HG03280 (cell line): ENCODE results near the gene CCDC154.
A peak's percentile ranks its signal among the peaks of the same experiment; 100 is the strongest.
"Not testable (repeated sequence)": the region's sequence is repeated elsewhere in the genome, so short reads cannot be mapped to it uniquely, and the experiment has no call there.

ENCODE experiments used
- ATAC-seq: cut with Tn5 transposase; IDR thresholded peaks from one replicate; pipeline ENCODE4 v1.9.1; 2021; ENCODE audit warnings: mild to moderate bottlenecking, moderate library complexity; ENCODE audit not compliant: unreplicated experiment

Gene CCDC154

DNA sequence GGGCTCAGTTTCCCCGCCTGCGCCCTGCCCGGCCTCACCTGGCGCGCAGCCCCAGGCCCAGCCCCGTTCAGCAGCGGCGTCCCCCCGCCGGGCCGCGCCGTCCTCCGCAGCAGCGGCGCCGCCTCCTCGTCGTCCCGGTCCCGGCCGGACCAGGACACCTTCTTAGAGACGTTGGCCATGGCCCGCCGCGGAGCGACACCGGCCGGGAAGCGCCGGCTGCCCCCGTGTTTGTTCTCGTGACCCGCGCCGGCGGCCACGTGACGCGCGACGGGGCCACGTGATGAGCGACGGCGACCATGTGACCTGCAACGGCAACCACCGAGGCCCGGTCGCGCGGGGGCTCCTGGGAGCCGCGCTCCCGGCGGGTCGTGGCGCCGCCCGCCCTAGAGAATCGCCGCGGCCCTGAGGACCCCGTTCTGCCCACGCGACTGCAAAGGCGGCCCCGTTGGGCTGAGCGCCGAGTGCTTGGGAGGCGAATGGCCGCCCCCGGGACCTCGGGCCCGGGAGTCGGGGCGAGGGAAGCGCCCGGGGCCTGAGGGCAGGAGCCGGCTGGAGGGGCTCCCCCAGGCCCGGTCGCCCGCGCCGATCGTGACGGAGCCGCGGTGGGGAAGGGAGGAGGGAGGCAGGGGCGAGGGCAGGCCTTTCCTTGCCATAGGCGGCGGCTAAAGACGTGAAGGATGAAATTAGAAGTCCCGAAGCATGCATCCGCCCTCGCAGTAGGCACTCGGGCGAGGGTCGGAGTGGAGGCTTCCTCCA, 30.6 kb upstream of the CCDC154 start, which contains the start of gene CLCN7:
CLCN7 (minus strand) TSS at position 233 of the 756 bp plus-strand sequence; CDS start at position 179, 54 bp downstream.
- ATAC-seq, result peak; percentile 82

DNA sequence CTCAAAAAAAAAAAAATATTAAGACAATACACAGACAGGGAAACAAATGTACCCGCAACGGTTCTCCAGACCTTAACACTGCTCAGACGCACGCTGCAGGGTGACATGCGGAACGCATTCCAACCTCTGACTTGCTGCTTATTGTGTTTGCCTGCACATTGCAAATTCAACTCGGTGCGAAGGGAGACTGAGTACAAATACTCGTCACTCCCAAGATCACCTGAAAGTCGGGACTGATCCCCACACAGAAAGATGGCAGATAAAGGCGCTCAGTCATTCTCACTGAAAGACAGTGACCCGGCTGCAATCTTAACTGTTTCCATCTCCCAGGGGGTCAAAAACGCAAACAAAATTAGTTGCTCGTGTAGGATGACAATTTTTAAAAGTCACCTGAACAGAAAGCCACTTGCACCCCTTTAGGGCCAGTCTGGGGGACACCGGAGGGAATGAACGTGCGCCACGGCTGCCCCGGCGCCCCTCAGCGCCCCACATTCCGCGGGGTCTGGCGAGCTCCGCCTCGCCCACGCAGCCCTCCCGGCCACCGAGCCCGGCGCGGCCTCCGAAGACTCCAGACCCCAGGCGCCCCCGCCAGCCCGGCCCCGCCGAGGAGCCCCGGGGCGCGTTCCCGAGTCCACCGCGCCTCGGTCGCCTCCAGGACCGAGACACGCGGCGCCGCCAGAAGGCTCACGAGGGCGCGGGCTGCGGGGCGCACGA, 29.9 kb upstream of the CCDC154 start:
- ATAC-seq, result no peak

DNA sequence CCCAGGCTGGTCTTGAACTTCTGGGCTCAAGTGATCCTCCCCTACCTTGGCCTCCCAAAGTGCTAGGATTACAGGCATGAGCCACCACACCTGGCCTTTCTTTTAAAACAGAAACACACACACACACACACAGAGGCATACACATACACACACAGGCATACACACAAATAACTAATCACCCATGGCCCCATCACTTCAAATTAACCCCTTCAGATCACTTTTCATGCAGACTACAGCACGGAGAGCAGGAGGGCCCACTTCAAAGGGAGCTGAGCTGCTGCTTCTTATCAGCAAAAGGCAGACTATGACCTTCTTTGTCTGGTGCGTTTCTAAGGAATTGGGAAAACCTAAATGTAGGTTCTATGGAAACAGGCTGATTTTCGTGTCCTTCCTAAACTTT, 28.6 kb upstream of the CCDC154 start:
- no peak for ATAC-seq

DNA sequence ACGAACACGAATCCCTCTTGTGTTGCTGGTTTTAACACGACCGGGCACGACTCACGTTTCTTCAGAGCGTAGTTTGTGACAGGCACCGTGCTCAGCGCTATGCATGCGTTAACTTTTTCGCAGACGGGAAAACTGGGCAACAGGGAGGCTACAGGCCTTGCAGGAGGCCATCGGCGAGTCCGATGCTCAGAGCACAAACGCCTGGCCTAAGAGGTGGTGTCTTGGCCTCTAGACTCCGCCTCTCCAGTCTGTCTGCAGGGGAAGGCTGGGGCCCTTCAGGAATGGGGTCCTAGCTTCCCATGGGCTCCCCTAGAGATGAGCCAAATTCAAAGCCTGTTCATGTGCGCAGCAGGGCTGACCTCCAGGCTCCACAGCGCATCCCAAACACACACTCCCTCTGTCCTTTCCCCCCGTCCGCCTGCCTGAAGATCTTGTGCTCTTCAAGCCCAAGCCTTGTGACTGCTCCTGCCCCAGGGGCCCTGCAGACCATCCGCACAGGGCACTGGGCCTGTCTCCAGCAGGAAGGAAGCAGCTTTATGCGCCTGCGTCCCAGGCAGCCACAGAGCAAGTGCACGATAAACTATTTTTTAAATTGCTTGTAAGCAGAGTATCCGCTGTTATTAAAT, 27.3 kb upstream of the CCDC154 start:
- ATAC-seq, result no peak

DNA sequence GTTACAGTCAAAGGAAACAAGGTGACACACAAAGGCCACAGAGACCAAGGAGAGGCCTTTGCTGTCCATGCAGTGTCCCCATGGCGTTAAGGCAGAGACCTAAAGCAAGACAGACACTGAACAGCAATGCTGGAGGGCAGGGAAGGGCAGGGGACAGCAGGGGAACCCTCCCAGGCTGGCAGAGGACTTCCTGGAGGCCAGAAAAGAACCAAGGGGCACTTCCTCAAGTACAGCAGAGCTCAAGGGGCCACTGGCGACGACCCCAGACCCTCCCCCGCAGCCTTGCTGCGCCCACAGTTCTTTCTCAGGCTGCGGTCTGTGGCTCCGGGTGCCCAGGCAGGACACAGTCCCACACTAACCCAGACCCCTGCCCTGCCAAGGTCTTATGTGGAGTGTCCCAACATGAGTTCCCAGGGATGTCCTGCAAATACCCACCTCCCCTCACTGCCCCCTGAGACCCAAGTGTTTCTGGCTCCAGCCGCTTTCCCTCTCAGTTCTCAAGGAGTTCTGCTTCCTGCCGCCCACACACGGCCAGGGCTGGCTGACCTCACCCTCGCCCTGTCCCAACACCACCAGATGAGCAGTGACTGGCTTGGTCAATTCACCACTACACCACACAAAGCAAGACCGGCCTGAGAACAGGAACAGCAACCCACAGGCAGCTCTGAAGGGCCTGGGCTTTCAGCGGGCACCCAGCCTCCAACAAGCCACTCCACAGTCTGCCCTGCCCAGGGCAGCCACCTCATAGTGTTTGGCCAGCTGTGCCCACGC, 26.3 kb upstream of the CCDC154 start:
- no peak for ATAC-seq

DNA sequence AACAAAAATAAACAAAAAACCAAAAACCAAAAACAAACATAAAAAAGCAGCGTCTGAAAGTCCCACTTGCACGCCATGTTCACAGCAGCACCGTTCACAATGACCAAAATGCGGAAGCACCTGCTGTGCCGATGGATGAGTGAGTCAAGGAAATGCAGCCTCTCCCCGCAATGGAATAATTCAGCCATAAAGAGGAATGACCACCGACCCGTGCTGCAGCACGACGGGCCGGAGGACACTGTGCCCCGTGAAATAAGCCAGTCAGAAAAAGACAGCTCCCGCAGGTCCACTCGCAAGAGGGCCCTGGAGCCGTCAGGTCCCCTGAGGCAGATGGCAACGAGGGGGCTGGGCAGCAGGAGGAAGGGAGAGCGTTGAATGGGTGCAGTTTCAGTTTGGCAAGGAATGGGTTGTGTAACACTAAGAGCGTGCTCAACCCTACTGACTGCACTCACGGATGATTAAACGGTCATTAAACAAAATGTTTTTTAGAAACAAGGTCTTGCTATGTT, 25.4 kb upstream of the CCDC154 start:
- no peak for ATAC-seq

DNA sequence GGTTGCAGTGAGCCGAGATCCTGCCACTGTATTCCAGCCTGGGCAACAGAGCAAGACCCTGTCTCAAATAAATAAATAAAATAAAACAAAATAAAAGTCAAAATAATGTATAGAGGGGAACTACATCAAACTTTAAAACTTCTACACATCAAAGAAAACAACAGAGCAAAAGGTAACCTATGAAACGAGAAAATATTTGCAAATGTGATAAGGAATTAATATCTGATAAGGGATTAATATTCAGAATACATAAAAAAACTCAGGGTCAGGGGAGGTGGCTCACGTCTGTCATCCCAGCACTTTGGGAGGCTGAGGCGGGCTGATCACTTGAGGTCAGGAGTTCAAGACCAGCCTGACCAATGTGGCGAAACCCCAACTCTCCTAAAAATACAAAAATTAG, 24.8 kb upstream of the CCDC154 start:
- ATAC-seq, result not testable (repeated sequence)

DNA sequence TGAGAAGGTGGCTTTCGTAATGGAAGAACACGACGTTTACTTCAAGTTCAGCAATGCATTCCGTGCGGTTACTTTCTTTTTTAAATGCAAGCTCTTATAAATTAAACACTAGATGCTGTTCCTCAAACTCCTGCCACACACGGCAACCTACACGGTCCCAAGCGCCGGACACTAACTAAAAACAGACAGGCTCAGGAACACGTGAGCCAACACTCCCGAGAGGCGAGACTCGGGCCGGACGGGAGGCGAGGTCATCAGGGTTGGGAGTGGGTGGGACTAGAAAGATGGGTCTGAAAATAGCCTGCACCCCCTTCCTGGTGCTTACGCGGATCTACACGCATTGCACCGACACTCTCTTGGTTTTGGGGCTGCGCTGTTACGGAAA, 24.1 kb upstream of the CCDC154 start:
- ATAC-seq, result no peak

DNA sequence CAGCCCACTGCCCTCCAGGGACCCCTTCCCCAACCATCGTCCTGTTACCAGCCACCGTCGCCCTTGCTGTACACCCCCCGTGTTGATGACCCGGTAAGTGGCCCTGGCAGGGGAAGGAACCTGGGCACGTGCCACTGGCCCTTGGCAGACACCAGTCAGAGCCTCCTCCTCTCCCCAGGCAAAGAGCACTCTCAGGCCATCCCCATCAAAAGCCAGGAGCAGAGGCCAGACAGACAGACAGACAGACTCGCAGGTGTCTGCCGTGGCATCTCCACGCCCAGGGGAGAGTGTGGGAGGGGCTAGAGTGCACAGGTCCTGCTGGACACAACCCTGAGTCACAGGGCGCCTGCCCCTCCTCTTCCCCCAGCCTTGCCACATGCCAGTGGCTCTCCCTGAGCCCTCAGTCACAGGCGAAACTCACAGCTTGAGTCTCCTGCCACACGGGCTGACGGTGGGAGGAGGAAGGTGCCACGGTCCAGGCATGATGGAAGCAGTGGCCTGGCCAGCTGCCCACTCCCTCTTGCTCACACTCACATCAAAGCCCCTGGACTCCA, 22.7 kb upstream of the CCDC154 start:
- no peak for ATAC-seq

DNA sequence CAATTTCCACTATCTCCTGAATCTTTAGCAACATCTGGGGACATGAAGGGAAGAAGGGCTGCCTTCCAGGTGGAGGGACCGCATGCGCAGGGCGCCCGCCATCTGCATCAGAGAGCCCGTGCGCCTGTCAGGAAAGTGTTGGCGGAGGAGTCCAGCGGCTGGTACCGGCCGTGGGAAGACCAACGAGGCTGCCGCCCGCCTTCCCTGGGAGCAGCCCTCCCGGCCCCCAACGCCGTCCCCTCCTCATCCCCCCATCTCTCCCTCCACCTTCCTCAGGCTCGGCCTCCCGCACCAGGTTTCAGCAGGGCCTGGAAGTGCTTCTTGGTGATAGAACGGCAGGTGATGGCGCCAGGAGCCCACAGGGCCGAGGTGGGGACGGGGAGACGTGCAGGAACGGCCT, 21.7 kb upstream of the CCDC154 start:
- ATAC-seq, result no peak

DNA sequence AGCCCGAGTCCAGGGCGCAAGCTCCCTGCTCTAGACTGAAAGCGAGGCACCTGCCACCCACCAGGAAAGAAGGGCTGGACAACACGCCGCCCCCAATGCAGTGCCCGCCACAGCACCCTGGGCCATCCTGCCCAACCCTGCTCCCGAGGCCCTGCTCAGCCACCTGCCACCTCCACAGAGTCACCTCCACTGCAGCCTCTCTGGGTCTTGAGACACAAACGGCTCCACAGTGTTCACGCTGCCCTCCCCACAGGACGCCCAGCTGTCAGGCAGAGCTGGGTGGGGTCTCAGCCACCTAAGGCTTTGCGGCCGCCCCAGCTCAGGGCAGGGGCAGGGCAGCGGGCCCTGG, 21.2 kb upstream of the CCDC154 start:
- ATAC-seq, result no peak

DNA sequence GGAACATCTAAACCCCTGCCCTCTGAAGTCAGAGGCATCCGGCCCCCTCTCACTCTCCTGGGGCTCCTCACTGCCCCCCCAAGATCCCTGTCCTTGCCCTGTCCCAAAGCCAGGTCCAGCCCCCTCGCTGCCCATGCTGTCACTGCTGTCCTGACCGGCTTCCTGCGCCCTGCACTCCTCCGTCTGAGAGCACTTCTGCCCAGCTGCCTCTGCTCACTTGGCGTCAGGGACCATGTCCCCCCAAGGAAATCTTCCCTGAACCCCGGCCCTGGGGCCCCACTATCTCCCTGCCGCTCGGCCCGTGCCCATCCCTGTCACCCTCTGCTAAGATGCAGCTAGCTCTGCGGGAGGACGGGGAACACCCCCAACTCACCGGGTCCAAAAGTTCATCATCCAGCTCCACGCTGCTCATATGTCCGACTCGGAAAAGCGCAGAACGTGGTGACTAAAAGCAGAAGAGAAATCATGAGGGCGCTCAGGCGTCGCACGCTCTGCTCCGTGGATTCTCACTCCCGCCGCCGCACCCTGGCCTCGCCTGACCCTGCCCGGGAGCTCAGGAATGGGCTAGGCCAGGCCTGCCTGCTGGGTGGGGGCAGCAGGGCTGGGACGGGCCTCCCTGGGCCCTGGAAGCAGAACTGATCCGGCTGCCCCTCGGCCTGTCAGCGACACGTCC, 20.7 kb upstream of the CCDC154 start:
- no peak for ATAC-seq

DNA sequence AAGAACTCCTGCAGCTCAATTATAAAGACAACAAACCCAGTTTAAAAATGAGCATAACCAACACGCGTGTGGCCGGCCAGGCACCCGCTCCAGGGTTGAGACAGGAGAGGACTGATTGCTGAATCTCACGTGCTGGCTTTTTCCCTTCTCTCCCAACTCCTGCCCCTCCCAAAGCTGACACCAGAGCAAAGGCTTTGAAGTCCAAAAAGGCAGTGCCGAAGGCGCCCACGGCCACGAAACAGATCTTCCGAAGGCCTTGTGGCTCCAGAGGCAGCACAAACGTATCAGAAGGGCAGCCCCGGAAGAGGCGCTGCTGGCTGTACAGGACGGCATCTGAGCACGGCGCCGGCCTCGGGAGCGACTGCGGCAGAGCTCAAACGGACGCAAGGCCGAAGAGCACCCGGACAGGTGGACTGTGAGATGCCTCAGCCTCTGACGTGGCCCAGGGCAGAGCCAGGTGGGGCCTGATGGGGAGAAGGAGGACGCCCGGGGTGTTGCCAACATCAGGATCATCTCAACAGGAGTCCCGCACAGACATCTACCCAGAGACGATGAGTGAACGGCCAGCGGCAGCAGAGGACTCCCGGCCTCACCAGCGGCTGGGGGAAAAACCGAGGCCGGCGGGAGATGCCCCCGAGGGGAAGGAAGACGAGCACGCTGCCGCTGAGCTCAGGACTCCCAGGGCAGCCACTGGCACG, 20.0 kb upstream of the CCDC154 start:
- no peak for ATAC-seq

DNA sequence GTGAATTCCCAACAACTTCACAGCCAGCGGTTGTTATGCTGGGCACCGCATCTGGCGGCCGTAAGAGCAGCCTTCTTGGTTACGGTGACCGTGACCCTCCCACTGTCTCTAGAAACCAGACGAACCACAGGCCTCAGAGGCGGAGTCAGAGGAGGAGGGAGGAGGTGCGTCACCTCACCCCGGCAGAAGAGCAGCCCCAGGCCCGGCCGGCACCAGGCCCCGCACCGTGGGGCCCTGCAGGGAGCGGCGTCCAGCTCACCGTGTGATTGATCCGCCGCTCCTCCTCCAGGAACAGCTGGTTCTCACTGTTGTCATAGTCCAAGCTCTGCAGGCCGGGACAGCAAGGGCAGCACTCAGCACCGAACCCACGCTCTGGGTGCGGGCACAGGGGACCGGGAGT, 16.8 kb upstream of the CCDC154 start:
- no peak for ATAC-seq

DNA sequence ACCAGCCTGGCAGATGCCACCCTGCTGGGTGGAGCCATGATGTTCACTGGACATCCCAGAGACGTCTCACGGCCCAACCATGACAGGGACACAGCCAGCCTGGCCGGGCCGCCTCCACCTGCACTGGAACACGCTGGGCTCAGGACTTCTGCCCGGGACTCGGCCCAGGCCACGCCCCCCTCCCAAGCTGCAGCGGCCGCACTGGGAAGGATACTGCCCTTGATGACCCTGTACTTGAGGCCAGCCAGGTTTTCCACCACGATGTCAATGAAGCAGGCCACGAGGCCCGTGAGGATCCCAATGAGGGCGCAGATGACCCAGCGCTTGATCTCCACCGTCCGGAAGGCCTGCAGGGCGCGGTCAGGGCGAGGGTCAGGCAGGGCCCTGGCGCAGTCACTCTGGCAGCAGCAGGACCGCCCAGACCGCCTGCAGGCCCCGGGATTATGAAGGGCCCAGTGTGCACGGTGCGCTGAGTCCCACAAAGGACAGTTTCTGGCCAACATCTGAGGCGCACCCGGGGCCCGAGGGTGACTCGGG, 16.3 kb upstream of the CCDC154 start:
- ATAC-seq, result no peak

DNA sequence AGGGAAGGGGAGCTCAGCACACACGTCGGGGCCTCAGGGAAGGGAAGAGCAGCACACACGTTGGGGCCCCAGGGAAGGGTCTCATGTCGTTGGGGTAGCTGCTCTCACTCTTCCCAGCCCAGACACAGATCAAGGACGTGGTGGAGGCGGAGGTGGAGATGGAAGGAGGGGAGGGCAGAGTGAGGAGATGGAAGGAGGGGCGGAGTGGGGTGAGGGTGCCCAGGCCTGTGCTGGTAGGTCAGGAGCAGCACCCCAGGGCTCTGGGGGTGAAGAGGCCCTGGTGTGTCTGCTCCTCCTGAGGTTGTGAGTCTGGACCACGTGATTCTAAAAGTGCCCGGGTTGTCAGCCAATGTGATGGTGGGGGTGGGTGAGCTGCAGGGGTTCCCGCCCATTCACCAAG, 15.6 kb upstream of the CCDC154 start:
- no peak for ATAC-seq

DNA sequence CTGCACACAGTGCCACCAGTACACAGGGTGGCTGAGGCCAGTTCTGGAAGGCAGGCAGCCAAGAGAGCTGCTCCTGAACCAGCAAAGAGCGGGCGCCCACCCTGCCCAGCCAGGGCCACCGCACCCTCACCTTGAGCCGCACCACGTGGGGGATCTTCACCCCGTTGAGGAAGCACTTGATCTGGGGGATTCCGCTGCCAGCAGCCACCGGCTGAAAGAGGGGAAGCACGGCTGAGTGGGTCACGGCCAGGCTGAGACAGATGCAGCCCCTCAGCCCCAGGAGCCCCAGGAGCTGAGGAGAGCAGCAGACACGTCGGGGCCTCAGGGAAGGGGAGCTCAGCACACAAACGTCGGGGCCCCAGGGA, 14.6 kb upstream of the CCDC154 start:
- no peak for ATAC-seq

DNA sequence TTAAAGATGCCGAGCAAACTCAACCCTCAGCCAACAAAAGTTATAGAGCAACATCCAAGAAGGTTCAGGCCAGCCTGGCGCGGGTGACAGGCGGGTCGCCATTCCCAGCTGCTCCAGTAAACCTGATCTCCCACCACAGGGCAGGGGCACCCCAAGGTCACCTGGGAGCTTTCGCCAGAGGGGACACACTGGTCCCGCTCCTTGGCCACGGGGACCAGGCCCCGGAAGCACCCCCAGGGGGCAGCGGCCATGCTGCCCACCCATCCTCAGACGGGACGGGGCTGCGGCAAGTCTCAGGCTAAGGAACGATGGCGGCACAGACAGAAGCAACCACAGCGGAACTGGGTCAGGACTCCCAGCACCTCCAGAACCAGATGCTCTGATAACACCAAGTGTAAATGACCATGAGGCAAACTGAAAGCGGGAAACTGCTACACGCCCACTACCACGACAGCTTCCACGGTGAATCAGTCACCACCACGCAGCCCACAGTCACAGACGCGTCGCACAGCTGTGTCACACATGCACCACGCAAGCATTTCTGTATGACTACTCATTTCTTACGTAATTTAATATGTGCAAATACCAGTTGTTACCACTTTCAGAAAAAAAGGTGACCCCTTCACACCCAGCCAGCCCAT, 14.1 kb upstream of the CCDC154 start:
- ATAC-seq, result no peak
